CD14-positive monocyte (primary cell): ENCODE results near the gene NDUFB10. TPM values are rescaled to one million over a fixed set of nuclear protein-coding genes. Genes with fewer than 3 reads are reported as not detected.

ENCODE experiments used
- DNase-seq, 3 donors: peaks; one replicate each; pipeline ENCODE4 v3.0.0-alpha.2; 2011 to 2022
- H2AFZ ChIP-seq: 2 replicates; pipeline ENCODE4 v1.6.0; 2012; ENCODE audit warnings: mild to moderate bottlenecking, low read depth, low read length, inconsistent platforms; ENCODE audit not compliant: insufficient read depth, poor library complexity, severe bottlenecking
- H3K27ac ChIP-seq, 2 donors: 1 replicate in 1 of 2; 2 replicates in 1 of 2; pipeline ENCODE4 v1.5.1; 2012 to 2013; ENCODE audit warnings: low read length in 2 of 2, control low read depth in 1 of 2, inconsistent platforms in 1 of 2, low read depth in 1 of 2, mild to moderate bottlenecking in 1 of 2
- H3K27me3 ChIP-seq, 2 donors: one replicate each; pipeline versions ENCODE4 v1.6.0 to v1.6.1; 2011 to 2013; ENCODE audit warnings: low read length in 2 of 2; ENCODE audit not compliant: control insufficient read depth in 2 of 2, insufficient read depth in 2 of 2
- H3K36me3 ChIP-seq, 2 donors: replicated peaks in 1 of 2; 1 replicate in 1 of 2; 2 replicates in 1 of 2; pipeline versions ENCODE4 v1.5.1 to v1.6.1; 2012 to 2013; ENCODE audit warnings: low read length in 2 of 2, control low read depth in 1 of 2, inconsistent platforms in 1 of 2, mild to moderate bottlenecking in 1 of 2; ENCODE audit not compliant: insufficient read depth in 2 of 2, control insufficient read depth in 1 of 2
- H3K4me1 ChIP-seq, 2 donors: 1 replicate in 1 of 2; 2 replicates in 1 of 2; pipeline versions ENCODE4 v1.5.1 to v1.6.1; 2012 to 2013; ENCODE audit warnings: low read length in 2 of 2, control low read depth in 1 of 2, inconsistent platforms in 1 of 2, mild to moderate bottlenecking in 1 of 2, moderate library complexity in 1 of 2; ENCODE audit not compliant: insufficient read depth in 2 of 2, control insufficient read depth in 1 of 2
- H3K4me2 ChIP-seq: replicated peaks from 2 replicates; pipeline ENCODE3; 2012; ENCODE audit warnings: low read length, moderate library complexity, mild to moderate bottlenecking; ENCODE audit not compliant: poor library complexity, severe bottlenecking; ENCODE audit errors: extremely low read depth
- H3K4me3 ChIP-seq, 3 experiments: fragments of 200-600 bp in 1 of 3; sonication (generic) in 1 of 3; replicated peaks in 1 of 3; 1 replicate in 2 of 3; 2 replicates in 1 of 3; pipeline ENCODE4 v1.5.1; 2011 to 2013; ENCODE audit warnings: low read length in 3 of 3, mild to moderate bottlenecking in 3 of 3, control low read depth in 2 of 3, low read depth in 2 of 3, inconsistent platforms in 1 of 3, moderate library complexity in 1 of 3
- H3K79me2 ChIP-seq: 2 replicates; pipeline ENCODE4 v1.6.0; 2012; ENCODE audit warnings: mild to moderate bottlenecking, control low read depth, inconsistent platforms, low read length, moderate library complexity; ENCODE audit not compliant: insufficient read depth
- H3K9ac ChIP-seq: 2 replicates; pipeline ENCODE4 v1.6.0; 2017; ENCODE audit warnings: low read length, mild to moderate bottlenecking; ENCODE audit not compliant: insufficient read depth, poor library complexity, severe bottlenecking
- H3K9me3 ChIP-seq, 2 donors: replicated peaks in 1 of 2; 1 replicate in 1 of 2; 2 replicates in 1 of 2; pipeline versions ENCODE4 v1.5.1 to v1.6.1; 2012 to 2013; ENCODE audit warnings: low read length in 2 of 2, control low read depth in 1 of 2; ENCODE audit not compliant: control insufficient read depth in 1 of 2, insufficient read depth in 1 of 2
- H4K20me1 ChIP-seq: 2 replicates; pipeline ENCODE4 v1.6.0; 2012; ENCODE audit warnings: mild to moderate bottlenecking, low read length, control low read depth, moderate library complexity; ENCODE audit not compliant: insufficient read depth
- H3K27ac Mint-ChIP-seq, 7 donors: one replicate each; pipeline ENCODE4 v1.8.0; 2020; ENCODE audit warnings: mild to moderate bottlenecking in 7 of 7, mixed read lengths in 7 of 7, moderate library complexity in 6 of 7, inconsistent platforms in 2 of 7
- H3K27me3 Mint-ChIP-seq, 3 donors: one replicate each; pipeline ENCODE4 v1.8.0; 2021 to 2022; ENCODE audit warnings: low read depth in 3 of 3, mild to moderate bottlenecking in 3 of 3, mixed read lengths in 3 of 3, moderate library complexity in 3 of 3, inconsistent platforms in 1 of 3
- H3K36me3 Mint-ChIP-seq, 2 donors: one replicate each; pipeline ENCODE4 v1.8.0; 2020; ENCODE audit warnings: mixed read lengths in 2 of 2, inconsistent platforms in 1 of 2, mild to moderate bottlenecking in 1 of 2
- H3K4me1 Mint-ChIP-seq: one replicate; pipeline ENCODE4 v1.8.0; 2020; ENCODE audit warnings: mild to moderate bottlenecking, mixed read lengths
- H3K4me3 Mint-ChIP-seq, 2 donors: one replicate each; pipeline ENCODE4 v1.8.0; 2020; ENCODE audit warnings: mild to moderate bottlenecking in 2 of 2, mixed read lengths in 2 of 2, moderate library complexity in 1 of 2
- H3K9me3 Mint-ChIP-seq, 7 donors: one replicate each; pipeline ENCODE4 v1.8.0; 2020 to 2022; ENCODE audit warnings: mixed read lengths in 7 of 7, mild to moderate bottlenecking in 6 of 7, moderate library complexity in 6 of 7, inconsistent platforms in 2 of 7
- WGBS: methylation state at CpG from one replicate; pipeline ENCODE4 v1.1.5; 2013; ENCODE audit warnings: missing lambda C conversion rate; ENCODE audit not compliant: insufficient coverage; 5-methylcytosine and 5-hydroxymethylcytosine counted together
- intact Hi-C, 2 donors: fragments of 100-400 bp; cut with micrococcal nuclease; formaldehyde crosslinking; loops; one replicate each; pipeline versions ENCODE4 v1.15.0 to v1.15.1; 2023
- polyA plus RNA-seq, 3 donors: library from polyadenylated mRNA; depleted of rRNA in 1 of 3; unstranded in 2 of 3; stranded (reverse) in 1 of 3; fragments of 300-500 nt in 2 of 3; fragments of >200 nt in 1 of 3; fragmentation: Illumina TruSeq in 2 of 3; gene quantifications; 1 replicate in 2 of 3; 2 replicates in 1 of 3; pipeline ENCODE4 v1.2.3, GENCODE V29; 2012 to 2021
- TF ChIP-seq, protein P1 (sequence below): fragments of 200-600 bp; IDR thresholded peaks from one replicate; pipeline ENCODE4 v1.8.0; 2022; ENCODE audit warnings: antibody characterized with exemption, mild to moderate bottlenecking

NDUFB10 gene
- polyA plus RNA-seq, 3 donors, result 121 to 215 (median 186) TPM

DNA sequence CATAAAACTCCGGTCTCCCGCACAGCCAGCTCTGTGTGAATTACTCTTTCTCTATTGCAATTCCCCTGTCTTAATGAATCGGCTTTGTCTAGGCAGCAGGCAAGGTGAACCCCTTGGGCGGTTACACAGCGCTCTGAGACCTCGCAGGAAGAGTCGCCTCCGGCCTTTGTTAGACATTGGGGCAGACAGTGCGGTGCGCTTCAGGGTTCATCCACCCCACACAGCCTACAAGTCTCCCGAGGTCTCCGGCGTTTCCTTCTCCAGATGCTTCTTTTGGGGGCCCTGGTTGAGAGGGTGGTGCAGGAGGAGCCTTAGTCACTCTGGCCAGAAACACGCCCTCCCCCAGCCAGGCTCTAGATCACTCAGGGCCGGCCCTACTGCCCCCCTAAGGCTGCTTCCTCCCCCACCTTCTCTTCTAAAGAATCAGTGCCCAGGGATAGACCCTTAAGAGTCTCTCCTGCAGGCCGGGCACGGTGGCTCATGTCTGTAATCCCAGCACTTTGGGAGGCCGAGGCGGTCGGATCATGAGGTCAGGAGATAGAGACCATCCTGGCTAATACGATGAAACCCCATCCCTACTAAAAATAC, 14.6 kb upstream of the NDUFB10 start:
- Histone ChIP-seq H3K9me3 (no peaks in the 10 kb centered on the region), H3K27me3 (no peaks in the 10 kb centered on the region), H3K4me3 (no peak overlapping the region), H2AFZ (no peak overlapping the region), H3K9ac (no peak overlapping the region), H3K79me2 (peaks cover 34% of the 10 kb centered on the region), H3K4me2 (no peak overlapping the region), H4K20me1 (peaks cover 25% of the 10 kb centered on the region), H3K27ac (no peak overlapping the region), H3K36me3 (peaks cover 15 to 18% of the 10 kb centered on the region in 2 donors), H3K4me1 (peaks cover 36 to 44% of the 10 kb centered on the region in 2 donors)
- no peak for DNase-seq
- TF ChIP-seq, protein P1, sequence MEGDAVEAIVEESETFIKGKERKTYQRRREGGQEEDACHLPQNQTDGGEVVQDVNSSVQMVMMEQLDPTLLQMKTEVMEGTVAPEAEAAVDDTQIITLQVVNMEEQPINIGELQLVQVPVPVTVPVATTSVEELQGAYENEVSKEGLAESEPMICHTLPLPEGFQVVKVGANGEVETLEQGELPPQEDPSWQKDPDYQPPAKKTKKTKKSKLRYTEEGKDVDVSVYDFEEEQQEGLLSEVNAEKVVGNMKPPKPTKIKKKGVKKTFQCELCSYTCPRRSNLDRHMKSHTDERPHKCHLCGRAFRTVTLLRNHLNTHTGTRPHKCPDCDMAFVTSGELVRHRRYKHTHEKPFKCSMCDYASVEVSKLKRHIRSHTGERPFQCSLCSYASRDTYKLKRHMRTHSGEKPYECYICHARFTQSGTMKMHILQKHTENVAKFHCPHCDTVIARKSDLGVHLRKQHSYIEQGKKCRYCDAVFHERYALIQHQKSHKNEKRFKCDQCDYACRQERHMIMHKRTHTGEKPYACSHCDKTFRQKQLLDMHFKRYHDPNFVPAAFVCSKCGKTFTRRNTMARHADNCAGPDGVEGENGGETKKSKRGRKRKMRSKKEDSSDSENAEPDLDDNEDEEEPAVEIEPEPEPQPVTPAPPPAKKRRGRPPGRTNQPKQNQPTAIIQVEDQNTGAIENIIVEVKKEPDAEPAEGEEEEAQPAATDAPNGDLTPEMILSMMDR, result no peak
- Mint-ChIP-seq H3K27me3 (peaks cover 1 to 3% (median 2%) of the 10 kb centered on the region in 3 donors), H3K9me3 (no peaks in the 10 kb centered on the region), H3K4me1 (peaks cover 35% of the 10 kb centered on the region), H3K36me3 (peaks cover 13 to 20% of the 10 kb centered on the region in 2 donors), H3K27ac (no peak overlapping the region), H3K4me3 (peak overlapping the region in 1 of 2 donors; percentile 34)
- WGBS, result 88% methylated on average over 12 of the region's 21 CpGs
- intact Hi-C loops, result loop anchor here in 1 of 2 donors (10.0 kb wide), 1 partner anchor 210 kb away; the partner anchor contains the start of gene TRAF7

- no peak overlapping the region for H3K27ac ChIP-seq
- peaks cover 20% of the 10 kb centered on the region for H4K20me1 ChIP-seq
- Mint-ChIP-seq H3K27ac (no peak overlapping the region), H3K4me1 (peaks cover 26% of the 10 kb centered on the region), H3K4me3 (no peak overlapping the region), H3K27me3 (peaks cover 1 to 2% (median 2%) of the 10 kb centered on the region in 3 donors), H3K36me3 (peaks cover 6 to 9% of the 10 kb centered on the region in 2 donors), H3K9me3 (no peaks in the 10 kb centered on the region)
- peaks cover 26 to 33% of the 10 kb centered on the region in 2 donors for H3K4me1 ChIP-seq
- intact Hi-C loops, result loop anchor here in 1 of 2 donors (10.0 kb wide), 1 partner anchor 209 kb away; the partner anchor contains the start of gene TRAF7
- no peaks in the 10 kb centered on the region for H3K27me3 ChIP-seq
- H3K9me3 ChIP-seq, result no peaks in the 10 kb centered on the region
- DNase-seq, result no peak
- H3K36me3 ChIP-seq, result peaks cover 5 to 7% of the 10 kb centered on the region in 2 donors
- 82% methylated on average over 9 of the region's 19 CpGs for WGBS
- H3K4me3 ChIP-seq, result no peak overlapping the region
- H3K79me2 ChIP-seq, result peaks cover 23% of the 10 kb centered on the region
- no peak overlapping the region for H2AFZ ChIP-seq
- H3K4me2 ChIP-seq, result no peak overlapping the region
- H3K9ac ChIP-seq, result no peak overlapping the region
- TF ChIP-seq, protein P1, result no peak
These were observed 13.6 kb upstream of the NDUFB10 start for GRCh38 chr16:1945559-1946391.
